ENCODE data around the gene CEP112. TPM values are rescaled to one million over a fixed set of nuclear protein-coding genes. Genes with fewer than 3 reads are reported as not detected.

The CEP112 gene
- total and polyA plus RNA-seq, 2 of the 13 experiments (the other 11 are each of a cell fraction or from before 2014, with no cell fraction given): 1.2 to 3.4 TPM

DNA sequence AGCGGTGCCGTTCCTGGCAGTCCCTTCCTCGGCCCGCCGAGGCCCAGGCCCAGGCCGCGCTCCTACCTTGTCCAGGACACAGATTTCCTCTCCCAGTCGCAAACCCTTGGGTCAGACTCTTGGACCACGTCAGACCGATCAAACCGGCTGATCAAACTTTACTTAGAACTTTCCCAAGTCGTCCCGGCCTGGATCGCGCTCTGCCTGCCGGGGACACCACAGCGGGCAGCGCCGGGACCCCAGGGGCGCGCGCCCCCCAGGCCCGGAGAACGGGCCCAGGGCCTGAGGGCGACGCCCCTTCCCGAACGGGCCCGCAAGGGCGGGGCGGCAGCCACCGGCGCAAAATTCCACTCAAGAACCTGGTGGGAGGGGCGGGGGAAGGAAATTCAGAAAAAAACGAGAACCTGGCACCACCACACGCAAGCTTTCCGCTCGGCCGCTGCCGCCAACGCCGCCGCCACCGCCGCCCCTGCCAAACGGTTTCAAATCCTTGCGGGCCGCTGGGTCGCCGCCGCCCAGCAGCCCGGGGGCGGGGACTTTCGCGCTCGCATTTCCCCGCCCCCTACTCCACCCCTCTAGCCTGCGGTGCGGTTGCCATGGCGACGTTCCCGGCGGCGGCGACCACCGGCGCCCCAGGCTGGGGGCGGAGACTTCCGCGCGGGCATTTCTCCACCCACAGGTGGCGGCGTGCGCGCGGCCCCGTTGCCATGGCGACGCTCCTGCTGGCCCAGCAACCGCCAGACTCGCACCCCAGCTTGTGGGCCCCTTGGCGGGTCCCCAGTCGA lies at the start of gene CEP112 (continued):
- TF ChIP-seq NR1H2 (CRISPR knock-in tag; IDR thresholded peaks at IDR 0.05; ENCODE audit: borderline replicate concordance, low read depth): no peak
- TF ChIP-seq, protein P1, sequence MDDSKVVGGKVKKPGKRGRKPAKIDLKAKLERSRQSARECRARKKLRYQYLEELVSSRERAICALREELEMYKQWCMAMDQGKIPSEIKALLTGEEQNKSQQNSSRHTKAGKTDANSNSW (CRISPR knock-in tag; IDR thresholded peaks at IDR 0.05; ENCODE audit: borderline replicate concordance): no peak
- TF ChIP-seq HNF4G (IDR thresholded peaks at IDR 0.05; ENCODE audit: borderline replicate concordance, low read depth, low read length): no peak
- no peak for TF ChIP-seq HNF4G (CRISPR knock-in tag; IDR thresholded peaks at IDR 0.05; ENCODE audit: borderline replicate concordance, low read depth)
- TF ChIP-seq, protein P2, sequence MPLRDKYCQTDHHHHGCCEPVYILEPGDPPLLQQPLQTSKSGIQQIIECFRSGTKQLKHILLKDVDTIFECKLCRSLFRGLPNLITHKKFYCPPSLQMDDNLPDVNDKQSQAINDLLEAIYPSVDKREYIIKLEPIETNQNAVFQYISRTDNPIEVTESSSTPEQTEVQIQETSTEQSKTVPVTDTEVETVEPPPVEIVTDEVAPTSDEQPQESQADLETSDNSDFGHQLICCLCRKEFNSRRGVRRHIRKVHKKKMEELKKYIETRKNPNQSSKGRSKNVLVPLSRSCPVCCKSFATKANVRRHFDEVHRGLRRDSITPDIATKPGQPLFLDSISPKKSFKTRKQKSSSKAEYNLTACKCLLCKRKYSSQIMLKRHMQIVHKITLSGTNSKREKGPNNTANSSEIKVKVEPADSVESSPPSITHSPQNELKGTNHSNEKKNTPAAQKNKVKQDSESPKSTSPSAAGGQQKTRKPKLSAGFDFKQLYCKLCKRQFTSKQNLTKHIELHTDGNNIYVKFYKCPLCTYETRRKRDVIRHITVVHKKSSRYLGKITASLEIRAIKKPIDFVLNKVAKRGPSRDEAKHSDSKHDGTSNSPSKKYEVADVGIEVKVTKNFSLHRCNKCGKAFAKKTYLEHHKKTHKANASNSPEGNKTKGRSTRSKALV (CRISPR knock-in tag; IDR thresholded peaks at IDR 0.05): peak; percentile 80
- TF ChIP-seq SETDB1 (CRISPR knock-in tag; IDR thresholded peaks at IDR 0.05; ENCODE audit: borderline replicate concordance): no peak
- TF ChIP-seq, protein P3, sequence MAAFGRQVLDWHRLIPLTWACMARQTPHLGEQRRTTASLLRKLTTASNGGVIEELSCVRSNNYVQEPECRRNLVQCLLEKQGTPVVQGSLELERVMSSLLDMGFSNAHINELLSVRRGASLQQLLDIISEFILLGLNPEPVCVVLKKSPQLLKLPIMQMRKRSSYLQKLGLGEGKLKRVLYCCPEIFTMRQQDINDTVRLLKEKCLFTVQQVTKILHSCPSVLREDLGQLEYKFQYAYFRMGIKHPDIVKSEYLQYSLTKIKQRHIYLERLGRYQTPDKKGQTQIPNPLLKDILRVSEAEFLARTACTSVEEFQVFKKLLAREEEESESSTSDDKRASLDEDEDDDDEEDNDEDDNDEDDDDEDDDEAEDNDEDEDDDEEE (CRISPR knock-in tag; IDR thresholded peaks at IDR 0.05): no peak; the same call in 1 of the 2 replicates
- no peak for TF ChIP-seq SMC3 (IDR thresholded peaks at IDR 0.05; ENCODE audit: low read length)
- TF ChIP-seq ZNF441 (CRISPR knock-in tag; IDR thresholded peaks at IDR 0.05; ENCODE audit: borderline replicate concordance): no peak
- no peak for TF ChIP-seq KAT7 (CRISPR knock-in tag; IDR thresholded peaks at IDR 0.05; ENCODE audit: borderline replicate concordance)
- TF ChIP-seq, protein P4, sequence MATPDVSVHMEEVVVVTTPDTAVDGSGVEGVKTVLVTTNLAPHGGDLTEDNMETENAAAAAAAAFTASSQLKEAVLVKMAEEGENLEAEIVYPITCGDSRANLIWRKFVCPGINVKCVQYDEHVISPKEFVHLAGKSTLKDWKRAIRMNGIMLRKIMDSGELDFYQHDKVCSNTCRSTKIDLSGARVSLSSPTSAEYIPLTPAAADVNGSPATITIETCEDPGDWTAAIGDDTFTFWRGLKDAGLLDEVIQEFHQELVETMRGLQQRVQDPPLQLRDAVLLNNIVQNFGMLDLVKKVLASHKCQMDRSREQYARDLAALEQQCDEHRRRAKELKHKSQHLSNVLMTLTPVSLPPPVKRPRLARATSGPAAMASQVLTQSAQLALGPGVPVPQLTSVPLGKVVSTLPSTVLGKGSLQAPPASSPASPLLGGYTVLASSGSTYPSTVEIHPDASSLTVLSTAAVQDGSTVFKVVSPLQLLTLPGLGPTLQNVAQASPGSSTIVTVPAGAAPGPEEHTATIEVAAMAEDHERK (CRISPR knock-in tag; IDR thresholded peaks at IDR 0.05; ENCODE audit: low read depth): no peak
- TF ChIP-seq REL (CRISPR knock-in tag; conservative IDR thresholded peaks at IDR 0.05): no peak
- TF ChIP-seq SYNCRIP (IDR thresholded peaks at IDR 0.05; ENCODE audit: insufficient read depth, low read depth, low read length): no peak
- TF ChIP-seq POLR2G (IDR thresholded peaks at IDR 0.05; ENCODE audit: low read depth, low read length): peak; percentile 40; the same call in 1 of the 2 replicates
- TF ChIP-seq HDAC2 (CRISPR knock-in tag; IDR thresholded peaks at IDR 0.05): peak; percentile 29; the same call in 1 of the 2 replicates
- TF ChIP-seq TSC22D2 (CRISPR knock-in tag; IDR thresholded peaks at IDR 0.05; ENCODE audit: borderline replicate concordance): no peak
- TF ChIP-seq ZFP36L1 (CRISPR knock-in tag; IDR thresholded peaks at IDR 0.05): no peak; the same call in 1 of the 2 replicates
- TF ChIP-seq, protein P5, sequence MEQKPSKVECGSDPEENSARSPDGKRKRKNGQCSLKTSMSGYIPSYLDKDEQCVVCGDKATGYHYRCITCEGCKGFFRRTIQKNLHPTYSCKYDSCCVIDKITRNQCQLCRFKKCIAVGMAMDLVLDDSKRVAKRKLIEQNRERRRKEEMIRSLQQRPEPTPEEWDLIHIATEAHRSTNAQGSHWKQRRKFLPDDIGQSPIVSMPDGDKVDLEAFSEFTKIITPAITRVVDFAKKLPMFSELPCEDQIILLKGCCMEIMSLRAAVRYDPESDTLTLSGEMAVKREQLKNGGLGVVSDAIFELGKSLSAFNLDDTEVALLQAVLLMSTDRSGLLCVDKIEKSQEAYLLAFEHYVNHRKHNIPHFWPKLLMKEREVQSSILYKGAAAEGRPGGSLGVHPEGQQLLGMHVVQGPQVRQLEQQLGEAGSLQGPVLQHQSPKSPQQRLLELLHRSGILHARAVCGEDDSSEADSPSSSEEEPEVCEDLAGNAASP (CRISPR knock-in tag; IDR thresholded peaks at IDR 0.05; ENCODE audit: borderline replicate concordance): no peak
- TF ChIP-seq, protein P6, sequence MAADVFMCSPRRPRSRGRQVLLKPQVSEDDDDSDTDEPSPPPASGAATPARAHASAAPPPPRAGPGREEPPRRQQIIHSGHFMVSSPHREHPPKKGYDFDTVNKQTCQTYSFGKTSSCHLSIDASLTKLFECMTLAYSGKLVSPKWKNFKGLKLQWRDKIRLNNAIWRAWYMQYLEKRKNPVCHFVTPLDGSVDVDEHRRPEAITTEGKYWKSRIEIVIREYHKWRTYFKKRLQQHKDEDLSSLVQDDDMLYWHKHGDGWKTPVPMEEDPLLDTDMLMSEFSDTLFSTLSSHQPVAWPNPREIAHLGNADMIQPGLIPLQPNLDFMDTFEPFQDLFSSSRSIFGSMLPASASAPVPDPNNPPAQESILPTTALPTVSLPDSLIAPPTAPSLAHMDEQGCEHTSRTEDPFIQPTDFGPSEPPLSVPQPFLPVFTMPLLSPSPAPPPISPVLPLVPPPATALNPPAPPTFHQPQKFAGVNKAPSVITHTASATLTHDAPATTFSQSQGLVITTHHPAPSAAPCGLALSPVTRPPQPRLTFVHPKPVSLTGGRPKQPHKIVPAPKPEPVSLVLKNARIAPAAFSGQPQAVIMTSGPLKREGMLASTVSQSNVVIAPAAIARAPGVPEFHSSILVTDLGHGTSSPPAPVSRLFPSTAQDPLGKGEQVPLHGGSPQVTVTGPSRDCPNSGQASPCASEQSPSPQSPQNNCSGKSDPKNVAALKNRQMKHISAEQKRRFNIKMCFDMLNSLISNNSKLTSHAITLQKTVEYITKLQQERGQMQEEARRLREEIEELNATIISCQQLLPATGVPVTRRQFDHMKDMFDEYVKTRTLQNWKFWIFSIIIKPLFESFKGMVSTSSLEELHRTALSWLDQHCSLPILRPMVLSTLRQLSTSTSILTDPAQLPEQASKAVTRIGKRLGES (CRISPR knock-in tag; IDR thresholded peaks at IDR 0.05; ENCODE audit: borderline replicate concordance): no peak

Measured in HepG2 (cell line).